HG03139 (cell line): ENCODE measurements around the gene TET1.
A peak's percentile ranks its signal among the peaks of the same experiment; 100 is the strongest.
"Not testable (repeated sequence)": the region's sequence is repeated elsewhere in the genome, so short reads cannot be mapped to it uniquely, and the experiment has no call there.

Experiments used
- ATAC-seq: cut with Tn5 transposase; IDR thresholded peaks from one replicate; pipeline ENCODE4 v1.9.1; 2021; ENCODE audit not compliant: unreplicated experiment

Gene TET1

DNA sequence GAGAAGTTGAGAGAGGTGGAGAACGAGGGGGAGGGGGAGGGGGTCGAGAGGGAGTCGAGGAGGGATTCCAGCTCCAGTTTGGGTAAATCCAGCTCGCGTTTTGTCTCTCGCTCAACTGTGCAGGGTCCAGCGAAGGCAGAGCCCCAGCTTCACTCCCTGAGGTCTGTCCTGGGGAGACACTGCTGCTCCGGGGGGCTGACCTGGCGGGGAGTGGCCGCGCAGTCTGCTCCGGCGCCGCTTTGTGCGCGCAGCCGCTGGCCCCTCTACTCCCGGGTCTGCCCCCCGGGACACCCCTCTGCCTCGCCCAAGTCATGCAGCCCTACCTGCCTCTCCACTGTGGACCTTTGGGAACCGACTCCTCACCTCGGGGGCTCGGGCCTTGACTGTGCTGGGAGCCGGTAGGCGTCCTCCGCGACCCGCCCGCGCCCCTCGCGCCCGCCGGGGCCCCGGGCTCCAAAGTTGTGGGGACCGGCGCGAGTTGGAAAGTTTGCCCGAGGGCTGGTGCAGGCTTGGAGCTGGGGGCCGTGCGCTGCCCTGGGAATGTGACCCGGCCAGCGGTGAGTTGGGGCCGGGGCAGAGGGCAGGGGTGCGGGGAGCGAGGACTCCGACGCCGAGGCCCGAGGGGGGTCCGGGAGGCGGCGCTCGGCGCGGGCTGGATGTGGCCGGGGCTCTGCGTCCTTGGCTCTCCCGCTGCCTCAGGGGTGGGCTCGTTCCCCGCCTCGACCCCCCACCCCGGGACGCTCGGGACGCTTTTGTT, at the start of gene TET1:
Gene TET1, plus strand, starts transcription at position 152 of the 757 bp plus-strand sequence. CDS start 12,002 bp downstream, outside the sequence.
- no peak for ATAC-seq

DNA sequence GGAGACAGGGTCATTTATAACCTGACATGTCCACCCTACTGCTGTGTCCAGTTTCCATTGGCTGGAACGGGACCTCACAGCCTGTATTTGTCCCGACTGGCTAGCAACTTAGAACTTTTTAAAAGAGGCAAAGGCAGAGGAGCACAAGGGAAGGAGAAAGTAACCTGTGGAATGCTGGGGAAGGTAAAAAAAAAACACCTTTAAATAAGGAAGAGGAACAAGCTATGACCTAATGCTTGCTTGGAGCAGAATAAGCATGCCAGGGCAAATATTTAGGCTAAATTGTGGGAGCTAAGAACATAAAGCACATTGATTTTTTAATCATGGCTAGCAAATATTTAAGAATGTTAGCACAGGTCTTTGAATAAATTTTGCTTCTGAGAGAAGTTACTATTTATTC, 43.9 kb upstream of the TET1 start:
- ATAC-seq: not testable (repeated sequence)

DNA sequence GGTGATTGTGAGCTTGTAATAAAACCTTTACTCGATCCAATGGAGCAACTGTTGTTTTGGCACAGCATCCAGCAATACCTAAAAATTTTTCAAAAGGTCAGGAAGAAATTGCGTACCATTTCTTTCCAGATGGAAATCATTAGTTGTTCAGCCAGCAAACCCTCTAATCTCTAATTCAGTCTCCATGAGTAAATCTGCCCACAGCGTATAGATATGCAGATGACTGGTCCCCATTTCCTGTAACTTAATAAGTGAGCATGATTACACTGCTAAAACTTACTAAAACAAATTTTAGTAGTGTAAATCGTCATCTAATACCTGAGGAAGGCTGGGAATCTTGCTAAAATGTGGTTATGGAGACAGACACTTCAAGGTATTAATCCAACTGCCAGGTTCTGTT, 43.4 kb upstream of the TET1 start:
- no peak for ATAC-seq

DNA sequence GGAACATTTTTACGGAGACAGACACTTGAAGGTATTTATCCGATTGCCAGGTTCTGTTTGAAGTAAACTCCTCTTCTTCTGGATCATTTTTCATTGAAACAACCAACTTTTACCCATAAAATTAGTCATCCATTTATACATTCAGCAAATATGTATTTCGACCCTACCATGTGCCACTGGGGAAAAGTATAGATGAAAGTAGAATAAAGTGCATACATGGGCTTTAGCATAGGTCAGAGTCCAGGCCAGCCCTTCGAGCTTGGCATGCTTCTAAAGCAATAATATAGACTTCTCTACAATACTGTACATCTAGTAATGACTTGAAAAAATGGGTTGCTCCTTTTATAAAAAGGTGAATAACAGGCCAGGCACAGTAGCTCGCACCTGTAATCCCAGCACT, 42.9 kb upstream of the TET1 start:
- no peak for ATAC-seq

DNA sequence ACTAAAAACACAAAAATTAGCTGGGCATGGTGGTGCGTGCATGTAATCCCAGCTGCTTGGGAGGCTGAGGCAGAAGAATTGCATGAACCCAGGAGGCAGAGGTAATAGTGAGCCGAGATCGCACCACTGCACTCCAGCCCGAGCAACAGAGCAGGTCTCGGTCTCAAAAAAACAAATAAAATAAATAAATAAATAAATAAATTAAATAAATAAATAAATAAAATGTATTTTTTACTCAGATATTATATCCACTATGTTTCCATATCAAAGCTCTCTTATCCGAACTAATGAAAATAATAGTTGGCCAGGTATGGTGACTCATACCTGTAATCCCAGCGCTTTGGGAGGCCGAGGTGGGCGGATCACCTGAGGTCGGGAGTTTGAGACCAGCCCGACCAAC, 41.5 kb upstream of the TET1 start:
- ATAC-seq: not testable (repeated sequence)

DNA sequence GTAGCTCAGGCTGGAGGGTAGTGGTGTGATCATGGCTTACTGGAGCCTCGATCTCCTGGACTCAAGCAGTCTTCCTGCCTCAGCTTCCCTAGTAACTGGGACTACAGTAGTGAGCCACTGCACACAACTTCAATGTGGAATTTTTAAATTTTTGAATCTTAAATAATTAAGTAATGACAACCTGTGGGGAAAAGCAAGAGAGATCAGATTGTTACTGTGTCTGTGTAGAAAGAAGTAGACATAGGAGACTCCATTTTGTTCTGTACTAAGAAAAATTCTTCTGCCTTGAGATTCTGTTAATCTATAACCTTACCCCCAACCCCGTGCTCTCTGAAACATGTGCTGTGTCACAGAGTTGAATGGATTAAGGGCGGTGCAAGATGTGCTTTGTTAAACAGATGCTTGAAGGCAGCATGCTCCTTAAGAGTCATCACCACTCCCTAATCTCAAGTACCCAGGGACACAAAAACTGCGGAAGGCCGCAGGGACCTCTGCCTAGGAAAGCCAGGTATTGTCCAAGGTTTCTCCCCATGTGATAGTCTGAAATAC, 34.6 kb upstream of the TET1 start:
- ATAC-seq: not testable (repeated sequence)

DNA sequence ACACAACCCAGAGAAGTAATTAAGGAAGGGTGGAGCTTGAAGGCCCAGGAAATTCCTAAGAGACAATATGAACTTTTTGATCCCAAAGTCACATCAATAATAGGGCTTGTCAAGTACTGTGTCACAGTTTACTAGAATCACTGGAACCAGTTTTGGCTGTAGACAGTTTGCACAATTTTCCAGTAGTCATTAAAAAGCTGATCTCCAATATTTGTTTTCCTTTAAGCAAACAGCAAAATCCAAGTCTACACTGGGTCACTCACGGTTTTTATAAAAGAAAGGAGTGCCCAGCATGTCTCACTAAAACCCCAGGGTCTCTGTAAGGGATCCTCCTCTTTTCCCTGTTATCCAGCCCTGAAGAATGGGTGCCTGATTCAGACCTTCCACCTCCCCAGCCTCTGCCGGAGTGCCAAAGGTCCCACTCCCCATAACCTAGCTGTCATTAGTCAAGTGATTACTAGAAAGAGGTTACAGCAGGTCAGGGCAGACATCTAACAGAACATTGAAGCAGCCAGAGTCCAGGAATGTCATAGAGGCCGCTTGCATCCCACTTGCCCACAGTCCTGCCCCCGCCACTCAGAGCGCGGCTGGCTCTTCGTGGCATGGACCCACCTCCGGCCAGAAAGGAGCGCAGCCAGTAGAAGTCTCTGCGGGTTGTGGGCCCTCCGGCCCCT, 33.4 kb upstream of the TET1 start:
- peak; percentile 37 for ATAC-seq

DNA sequence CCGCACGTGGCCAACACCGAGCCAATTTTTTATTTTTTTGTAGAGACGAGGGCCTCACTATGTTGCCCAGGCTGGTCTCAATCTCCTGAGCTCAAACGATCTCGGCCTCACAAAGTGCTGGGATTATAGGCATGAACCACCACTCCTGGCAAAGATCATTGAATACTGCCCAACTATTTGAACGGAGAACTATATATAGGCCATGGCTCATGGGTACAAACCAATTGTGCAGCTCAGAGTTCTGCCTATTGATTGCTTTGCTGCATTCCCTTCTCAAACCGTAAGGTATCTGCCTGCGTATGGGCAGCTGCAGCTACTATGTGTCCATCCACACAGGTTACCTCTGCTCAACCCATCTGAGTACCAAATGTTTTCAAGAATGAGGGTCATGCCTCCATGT, 23.2 kb upstream of the TET1 start:
- no peak for ATAC-seq

DNA sequence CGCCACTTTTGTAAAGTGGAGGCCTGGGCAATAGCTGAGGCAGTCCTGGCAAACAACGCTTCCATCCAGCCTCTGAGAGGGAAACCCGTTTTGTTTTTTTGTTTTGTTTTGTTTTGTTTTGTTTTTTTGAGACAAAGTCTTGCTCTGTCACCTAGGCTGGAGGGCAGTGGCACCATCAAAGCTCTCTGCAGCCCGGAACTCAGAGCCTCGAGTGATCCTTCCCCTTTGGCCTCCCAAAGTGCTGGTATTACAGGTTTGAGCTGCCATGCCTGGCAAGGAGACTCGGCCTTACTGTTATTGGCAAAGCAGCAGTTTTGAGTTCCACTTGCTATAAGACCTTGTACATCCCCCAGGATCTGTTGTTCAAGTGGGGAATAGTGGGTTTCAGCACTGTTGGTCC, 22.3 kb upstream of the TET1 start:
- ATAC-seq: no peak

DNA sequence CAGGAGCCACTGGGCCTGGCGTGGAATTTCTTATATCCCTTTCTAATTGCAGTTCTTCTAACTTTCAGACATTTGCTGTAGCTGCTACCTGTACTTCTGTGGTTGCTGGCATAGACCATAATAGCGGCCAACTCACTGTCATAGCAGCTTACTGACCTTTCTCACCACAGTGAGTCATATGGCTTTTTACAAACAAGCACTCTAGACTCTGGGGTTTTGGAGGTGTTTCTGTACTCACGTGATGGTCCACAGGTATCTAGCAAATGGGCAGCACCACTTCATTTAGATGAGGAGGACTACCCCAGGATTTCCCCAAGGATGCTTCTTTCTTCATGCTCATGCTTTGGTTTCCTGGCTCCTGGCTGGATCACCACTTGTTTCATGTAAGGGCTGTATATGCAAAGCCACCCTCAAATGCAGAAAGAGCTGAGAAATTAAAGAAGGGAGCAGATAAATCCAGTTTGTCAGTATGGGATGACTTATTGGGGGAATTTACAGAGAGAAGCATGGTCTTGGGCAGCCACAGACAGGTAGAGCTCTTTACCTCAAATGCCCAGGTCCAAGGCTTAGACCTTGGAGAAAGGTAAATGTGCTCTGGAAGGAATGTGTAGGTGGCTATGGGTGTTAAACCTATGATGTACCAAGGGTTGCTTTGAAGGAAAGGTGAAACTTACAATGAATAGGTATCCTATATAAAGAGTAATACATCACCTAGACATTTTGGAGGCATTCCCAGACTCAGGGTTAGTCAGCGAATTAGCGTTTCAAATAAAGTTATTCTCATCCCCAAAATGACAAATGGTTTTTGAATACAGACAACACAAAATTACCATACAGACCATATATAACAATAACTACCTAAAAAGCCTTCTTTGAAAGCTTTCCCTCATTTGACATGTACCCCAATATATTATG, 16.9 kb upstream of the TET1 start:
- ATAC-seq: no peak

DNA sequence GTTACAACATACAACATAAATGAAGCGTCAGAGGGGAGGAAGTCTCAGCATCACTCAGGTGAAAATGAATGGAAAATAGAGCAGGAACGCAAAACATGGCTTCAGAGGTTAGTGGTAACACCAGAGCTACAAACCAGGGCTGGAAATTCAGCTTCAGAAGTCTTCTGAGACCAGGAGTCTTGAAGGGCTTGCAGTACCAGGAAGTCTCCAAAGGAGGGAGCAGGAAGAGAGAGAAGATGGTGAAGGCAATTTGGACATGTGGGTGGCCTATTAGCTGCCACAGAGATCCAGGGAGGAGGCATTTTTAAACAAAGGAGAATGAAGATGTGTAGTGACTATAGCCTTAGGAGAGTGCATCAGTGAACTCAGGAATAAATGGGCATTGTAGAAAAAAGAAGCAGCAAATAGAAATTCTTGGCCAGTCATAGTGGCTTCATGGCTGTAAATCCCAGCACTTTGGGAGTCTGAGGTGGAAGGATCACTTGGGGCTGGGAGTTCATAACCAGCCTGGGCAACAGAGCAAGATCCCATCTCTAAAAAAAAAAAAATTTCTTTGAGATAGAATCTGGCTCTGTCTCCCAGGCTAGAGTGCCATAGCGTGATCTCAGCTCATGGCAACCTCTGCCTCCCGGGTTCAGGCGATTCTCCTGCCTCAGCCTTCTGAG, 9.3 kb upstream of the TET1 start:
- no peak for ATAC-seq

DNA sequence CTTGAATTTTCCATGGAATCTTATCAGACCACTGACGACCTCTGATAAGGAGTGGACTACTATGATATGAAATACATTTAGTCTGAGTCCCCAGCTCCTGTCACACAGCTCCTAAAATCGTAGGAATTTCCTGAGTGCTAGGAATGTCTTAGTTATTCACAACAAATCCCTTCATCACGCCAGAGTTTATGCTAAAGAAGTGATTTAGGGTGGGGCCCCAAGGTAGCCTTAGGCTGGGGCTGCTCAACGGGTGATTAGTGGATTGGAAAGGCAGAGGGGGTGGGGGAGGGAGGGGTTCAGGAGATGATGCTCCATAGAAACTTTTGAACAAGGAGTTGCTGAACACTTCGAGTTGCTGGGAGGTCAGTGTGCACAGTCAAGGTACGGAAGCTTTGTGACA, 7.0 kb upstream of the TET1 start:
- no peak for ATAC-seq

DNA sequence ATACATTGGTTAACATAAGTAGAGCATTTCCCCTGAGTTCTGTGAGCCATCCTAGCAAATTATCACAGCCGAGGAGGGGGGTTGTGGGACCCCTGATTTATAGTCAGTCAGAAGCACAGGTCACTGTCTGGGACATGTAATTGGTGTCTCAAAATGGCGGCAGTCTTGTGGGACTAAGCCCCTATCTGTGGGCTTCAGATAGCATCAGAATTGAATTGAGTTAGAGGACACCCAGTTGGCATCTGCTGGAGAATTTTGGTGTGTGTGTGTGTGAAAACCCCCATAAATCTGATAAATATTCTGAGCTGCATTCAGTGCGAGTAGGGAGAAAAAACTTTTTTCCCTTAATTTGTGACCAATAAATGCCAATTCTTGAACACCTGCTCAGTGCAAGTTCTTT, 6.5 kb upstream of the TET1 start:
- no peak for ATAC-seq

DNA sequence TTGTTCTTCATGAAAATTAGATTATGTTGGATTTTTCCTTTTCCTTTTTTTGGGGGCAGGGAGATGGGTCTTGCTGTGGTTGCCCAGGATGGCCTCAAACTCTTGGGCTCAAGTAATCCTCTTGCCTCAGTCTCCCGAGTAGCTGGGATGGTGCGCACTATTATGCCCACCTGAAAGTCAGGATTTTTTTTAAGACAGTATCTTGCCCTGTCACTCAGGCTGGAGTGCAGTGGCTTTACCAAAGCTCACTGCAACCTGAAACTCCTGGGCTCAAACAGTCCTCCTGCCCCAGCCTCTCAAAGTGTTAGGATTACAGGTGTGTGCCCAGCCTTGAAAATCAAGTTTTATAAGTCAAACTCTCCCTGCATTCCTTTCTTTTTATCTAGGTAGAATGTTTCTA, 1.7 kb upstream of the TET1 start:
- no peak for ATAC-seq

DNA sequence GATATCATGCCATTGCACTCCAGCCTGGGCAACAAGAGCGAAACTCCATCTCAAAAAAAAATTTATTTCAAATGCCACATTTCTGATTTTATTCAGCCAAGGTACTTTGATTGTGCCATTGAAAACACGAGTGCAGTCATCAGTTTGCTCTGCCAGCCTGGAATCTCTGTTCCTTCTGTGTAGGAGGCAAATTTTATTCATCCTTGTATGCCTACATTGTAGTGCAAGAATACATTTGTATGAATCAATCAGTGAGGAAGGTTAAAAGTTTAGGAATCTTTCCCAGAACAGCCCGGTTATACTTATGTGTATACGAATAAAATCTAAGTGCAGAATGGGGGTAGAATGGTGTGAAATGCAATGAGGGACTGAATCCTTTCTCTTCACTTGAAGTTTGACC, 886 bp upstream of the TET1 start:
- no peak for ATAC-seq

DNA sequence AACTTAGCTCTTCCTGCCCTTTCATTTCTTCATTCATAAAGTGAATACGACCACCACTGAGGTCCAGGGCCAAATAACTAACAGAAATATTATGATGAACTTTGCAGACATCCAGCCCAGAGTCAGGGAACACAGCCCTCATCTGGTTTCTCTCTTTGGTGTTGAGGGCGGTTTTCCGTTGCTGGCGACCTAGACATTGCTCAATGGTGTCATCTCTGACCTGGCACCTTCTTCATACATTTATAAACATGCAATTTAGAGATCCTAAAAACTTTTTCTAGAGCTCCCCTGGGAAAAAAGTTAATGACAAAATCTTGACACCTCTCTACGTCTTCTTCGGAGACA, 324 bp upstream of the TET1 start:
- no peak for ATAC-seq

DNA sequence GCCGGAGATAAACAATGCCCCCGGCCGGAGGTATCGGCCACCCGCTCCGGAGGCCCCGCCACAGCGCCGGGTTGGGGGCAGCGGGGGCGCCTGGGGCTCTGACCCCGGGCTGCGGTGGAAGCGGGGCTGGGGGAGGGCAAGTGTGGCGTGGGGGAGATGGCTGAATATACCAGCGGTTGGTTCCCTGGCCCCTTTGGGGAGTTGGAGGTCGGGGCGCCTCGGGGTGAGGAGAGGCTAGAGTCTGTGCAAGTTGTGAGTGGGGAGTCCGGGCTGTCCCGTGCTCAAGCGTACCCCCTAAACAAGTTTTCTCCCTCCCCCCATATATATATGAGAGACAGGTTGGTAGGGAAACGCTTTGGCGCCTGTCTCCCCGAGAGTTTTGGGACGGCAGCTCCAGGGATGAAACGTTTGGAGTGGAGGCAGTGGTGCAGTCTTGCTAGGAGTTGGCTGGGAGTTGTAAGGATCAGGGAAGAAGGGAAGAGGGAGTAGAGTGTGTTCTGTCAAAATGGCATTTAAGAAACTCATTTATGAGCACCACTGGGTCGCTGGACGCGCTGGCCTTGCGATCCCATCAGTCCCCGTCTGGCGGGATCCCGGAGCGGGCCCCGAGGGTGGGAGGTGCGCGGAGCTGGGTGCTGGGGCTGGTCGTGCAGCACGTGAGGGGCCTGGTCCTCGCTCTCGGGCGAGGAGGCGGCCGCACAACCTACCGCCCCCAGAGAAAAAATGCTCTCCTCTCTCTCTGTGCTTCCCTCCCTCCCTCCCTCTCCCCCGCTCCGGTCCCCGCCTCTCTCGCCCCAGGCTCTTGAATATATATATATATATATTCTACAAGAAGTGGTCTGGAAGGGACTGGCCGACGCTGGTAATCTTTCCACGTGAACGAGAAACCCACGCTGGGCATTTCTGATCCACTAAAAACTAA, 1.1 kb downstream of the TET1 start:
- no peak for ATAC-seq

DNA sequence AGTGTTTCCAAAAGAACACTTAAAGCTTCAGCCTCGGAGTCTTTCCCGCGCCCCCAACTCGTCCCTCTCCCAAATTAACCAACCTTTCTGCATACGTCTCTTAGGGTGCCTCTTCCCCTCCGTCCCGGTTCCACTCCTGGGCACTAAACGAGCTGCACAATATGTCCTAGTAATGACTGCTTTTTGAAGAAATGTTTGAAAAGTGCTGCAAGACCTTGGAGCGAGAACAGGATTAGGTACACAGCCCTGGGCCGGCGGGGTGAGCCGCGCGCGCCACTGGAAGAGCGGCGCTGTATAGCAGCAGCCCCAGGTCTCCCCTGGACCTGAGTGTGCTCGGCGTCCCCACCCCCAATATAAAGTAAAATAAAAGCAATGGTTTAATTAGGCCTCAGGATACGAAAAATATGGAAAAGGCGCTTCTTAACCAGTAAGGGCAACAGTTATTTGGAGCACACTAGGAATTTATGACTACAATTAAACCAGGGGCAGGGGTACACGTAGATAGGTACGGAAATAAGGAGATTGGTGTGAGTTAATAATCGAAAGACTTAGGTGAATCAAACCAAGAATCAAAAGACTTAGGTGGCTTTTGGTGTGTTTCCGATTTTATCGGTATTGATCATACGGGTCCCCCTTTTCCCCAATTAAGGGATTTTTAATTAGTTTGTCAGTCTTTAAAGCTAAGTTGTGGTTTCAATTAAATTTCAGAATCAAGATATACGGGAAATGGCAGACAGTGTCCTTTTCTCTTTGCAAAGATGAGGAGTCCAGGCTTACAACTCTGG, 1.9 kb downstream of the TET1 start:
- no peak for ATAC-seq
